ENCODE data around the gene PLOD3. TPM values are rescaled to one million over a fixed set of nuclear protein-coding genes. Genes with fewer than 3 reads are reported as not detected.
"Not testable (repeated sequence)": the region's sequence is repeated elsewhere in the genome, so short reads cannot be mapped to it uniquely, and the experiment has no call there.

The PLOD3 gene
- total RNA-seq, 1 donor from 2014 or later: 8.2 TPM

GRCh38 chr7:101216001-101216859, 1.2 kb downstream of the PLOD3 start:
- DNase-seq (ENCODE audit: low spot score in 2 of 2): peak in 1 of 2 donors; percentile 49
- no peak for FAIRE-seq

GRCh38 chr7:101212014-101212413, 5.4 kb downstream of the PLOD3 start:
- no peak for DNase-seq (ENCODE audit: low spot score in 2 of 2)
- no peak for FAIRE-seq

GRCh38 chr7:101211501-101211900, 5.9 kb downstream of the PLOD3 start:
- FAIRE-seq: no peak
- no peak for DNase-seq (ENCODE audit: low spot score in 2 of 2)

- FAIRE-seq: no peak
- no peak for DNase-seq (ENCODE audit: low spot score in 2 of 2)
Observed at GRCh38 chr7:101210143-101210542, 7.2 kb downstream of the PLOD3 start.

- FAIRE-seq (no peak), DNase-seq (ENCODE audit: low spot score in 2 of 2) (no peak)
Observed at GRCh38 chr7:101208794-101209193, 8.6 kb downstream of the PLOD3 start.

- no peak for FAIRE-seq
- DNase-seq (ENCODE audit: low spot score in 2 of 2): no peak
Observed at GRCh38 chr7:101207459-101207858, 9.9 kb downstream of the PLOD3 start.

GRCh38 chr7:101206665-101207042, 10.7 kb downstream of the PLOD3 start:
- no peak for FAIRE-seq
- DNase-seq (ENCODE audit: low spot score in 2 of 2): no peak

GRCh38 chr7:101205901-101206664, 11.3 kb downstream of the PLOD3 start:
- DNase-seq (ENCODE audit: low spot score in 2 of 2): no peak
- no peak for FAIRE-seq

GRCh38 chr7:101203740-101204738, 13.3 kb downstream of the PLOD3 start:
- DNase-seq (ENCODE audit: low spot score in 2 of 2); FAIRE-seq: not testable (repeated sequence)

- DNase-seq (ENCODE audit: low spot score in 2 of 2): no peak
- FAIRE-seq: no peak
Observed at GRCh38 chr7:101202603-101202918, 14.8 kb downstream of the PLOD3 start.

GRCh38 chr7:101201695-101202602, 15.4 kb downstream of the PLOD3 start:
- FAIRE-seq: no peak
- DNase-seq (ENCODE audit: low spot score in 2 of 2): no peak

GRCh38 chr7:101200862-101201599, 16.4 kb downstream of the PLOD3 start, which contains the start of gene MOGAT3:
MOGAT3 (minus strand) TSS chr7:101201036; CDS start chr7:101200854, 182 bp downstream.
- FAIRE-seq (no peak), DNase-seq (ENCODE audit: low spot score in 2 of 2) (no peak)

- no peak for FAIRE-seq
- no peak for DNase-seq (ENCODE audit: low spot score in 2 of 2)
Observed at GRCh38 chr7:101200504-101200861, 16.9 kb downstream of the PLOD3 start.

GRCh38 chr7:101199522-101199921, 17.9 kb downstream of the PLOD3 start:
- DNase-seq (ENCODE audit: low spot score in 2 of 2); FAIRE-seq: not testable (repeated sequence)

- no peak for FAIRE-seq
- no peak for DNase-seq (ENCODE audit: low spot score in 2 of 2)
Observed at GRCh38 chr7:101198476-101198875, 18.9 kb downstream of the PLOD3 start.

- DNase-seq (ENCODE audit: low spot score in 2 of 2): no peak
- FAIRE-seq: no peak
Observed at GRCh38 chr7:101197991-101198390, 19.4 kb downstream of the PLOD3 start.

GRCh38 chr7:101195884-101196283, 21.5 kb downstream of the PLOD3 start:
- DNase-seq (ENCODE audit: low spot score in 2 of 2): no peak
- FAIRE-seq: no peak

- no peak for FAIRE-seq
Observed at GRCh38 chr7:101189109-101189508, 28.3 kb downstream of the PLOD3 start.

More at GRCh38 chr7:101189109-101189508, 28.3 kb downstream of the PLOD3 start:
- DNase-seq (ENCODE audit: low spot score in 2 of 2): no peak
